Measurements from ENCODE around the gene IL3.

The IL3 gene

DNA sequence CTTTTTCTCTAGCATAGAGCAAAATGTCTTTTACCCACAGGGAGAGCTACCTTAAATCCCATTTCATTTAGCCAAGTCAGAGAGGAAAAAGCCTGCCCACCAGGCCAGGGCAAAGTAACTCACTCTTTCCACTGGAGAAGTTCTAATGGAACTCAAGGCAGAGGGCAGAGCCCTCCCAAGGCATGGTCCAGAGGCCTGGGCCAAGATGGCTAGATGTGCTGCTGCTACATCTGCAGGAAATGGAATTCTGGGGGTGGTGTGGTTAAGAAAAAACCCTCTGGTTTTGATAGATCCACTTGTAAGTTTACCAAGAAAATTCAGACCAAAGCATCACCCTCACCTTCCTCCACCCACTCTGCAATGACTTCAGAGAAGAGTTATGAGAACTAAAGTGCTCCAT lies 50.5 kb downstream of the IL3 start:
- DNase-seq (ENCODE audit: low read depth in 4 of 4, low spot score in 1 of 4), result no peak

DNA sequence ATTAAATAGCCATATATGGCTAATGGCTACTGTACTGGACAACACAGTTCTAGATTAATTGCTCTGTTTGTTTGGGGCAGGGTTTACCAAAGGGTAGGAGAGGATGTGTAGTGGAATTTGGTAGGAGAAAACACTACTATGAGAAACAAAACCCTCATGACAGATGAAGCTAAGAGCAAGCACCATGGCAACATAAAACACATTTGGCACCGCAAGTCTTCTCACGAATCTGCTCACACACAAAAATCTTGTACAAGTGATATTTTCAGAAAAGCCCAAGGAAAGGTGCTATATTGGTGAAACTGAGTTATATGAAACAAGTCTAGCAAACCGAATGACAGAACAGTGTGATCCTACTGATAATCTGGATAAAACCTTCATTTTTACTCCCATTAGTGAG lies 51.7 kb downstream of the IL3 start:
- no peak for DNase-seq (ENCODE audit: low read depth in 4 of 4, low spot score in 1 of 4)

Measured in stimulated activated CD4-positive, alpha-beta T cell treated with anti-CD3 and anti-CD28 coated beads, Interleukin-1b, Interleukin-23, amount 100 ng/mL, for 24 hours (primary cell).